H1 (cell line): ENCODE data around the gene DSP.

ENCODE experiments used
- ATF2 ChIP-seq: IDR thresholded peaks from 2 replicates; pipeline ENCODE4 v1.6.1; 2012; ENCODE audit warnings: low read length, inconsistent platforms
- CHD7 ChIP-seq: fragments of 300-600 bp; sonication (generic); IDR thresholded peaks from 2 replicates; pipeline ENCODE4 v1.7.1; 2012; ENCODE audit warnings: low read length, moderate library complexity, mild to moderate bottlenecking, inconsistent platforms; ENCODE audit not compliant: insufficient replicate concordance
- CTCF ChIP-seq, 3 experiments: IDR thresholded peaks; 1 replicate in 2 of 3; 2 replicates in 1 of 3; pipeline versions ENCODE4 v1.5.1 to v1.6.1; 2011; ENCODE audit warnings: low read length in 3 of 3, mild to moderate bottlenecking in 3 of 3, inconsistent platforms in 2 of 3, low read depth in 1 of 3, moderate library complexity in 1 of 3; ENCODE audit not compliant: insufficient read depth in 1 of 3; ENCODE audit errors: control extremely low read depth in 1 of 3
- EP300 ChIP-seq, 2 experiments: IDR thresholded peaks; 1 replicate in 1 of 2; 2 replicates in 1 of 2; pipeline ENCODE4 v1.6.1; 2011 to 2012; ENCODE audit warnings: low read depth in 2 of 2, low read length in 2 of 2, mild to moderate bottlenecking in 2 of 2, borderline replicate concordance in 1 of 2, inconsistent platforms in 1 of 2, moderate library complexity in 1 of 2
- RFX5 ChIP-seq: IDR thresholded peaks from 2 replicates; pipeline ENCODE4 v1.6.1; 2011; ENCODE audit warnings: low read depth, low read length, improper control_type of control experiment, borderline replicate concordance

- no peak for TF ChIP-seq CTCF (IDR thresholded peaks at IDR 0.05; ENCODE audit: control extremely low read depth in 1 of 3, insufficient read depth in 1 of 3, low read depth in 1 of 3, low read length in 3 of 3)
- no peak for TF ChIP-seq CHD7
- no peak for TF ChIP-seq EP300 (IDR thresholded peaks at IDR 0.05; ENCODE audit: borderline replicate concordance in 1 of 2, low read depth in 2 of 2, low read length in 2 of 2)
- TF ChIP-seq RFX5 = no peak
- no peak for TF ChIP-seq ATF2
Measured at GRCh38 chr6:7500752-7501282, 40.7 kb upstream of the DSP start.
